HG02623 (cell line): Measurements from ENCODE around the gene TRPM3.

Experiments used
- ATAC-seq: cut with Tn5 transposase; IDR thresholded peaks from one replicate; pipeline ENCODE4 v1.9.1; 2021; ENCODE audit warnings: moderate library complexity; ENCODE audit not compliant: unreplicated experiment

The TRPM3 gene

GRCh38 chr9:70589571-70590314 is 531.7 kb downstream of the TRPM3 start:
- ATAC-seq = no peak

GRCh38 chr9:70588999-70589398 is 532.4 kb downstream of the TRPM3 start:
- ATAC-seq = no peak

- ATAC-seq = no peak
Measured at GRCh38 chr9:70588381-70588780, 533.0 kb downstream of the TRPM3 start.

GRCh38 chr9:70587201-70587600 is 534.2 kb downstream of the TRPM3 start:
- ATAC-seq = no peak

GRCh38 chr9:70586476-70586875 is 534.9 kb downstream of the TRPM3 start:
- ATAC-seq = no peak

GRCh38 chr9:70581955-70582350 is 539.5 kb downstream of the TRPM3 start:
- no peak for ATAC-seq

- no peak for ATAC-seq
Measured at GRCh38 chr9:70581214-70581954, 540.0 kb downstream of the TRPM3 start.

- ATAC-seq = no peak
Measured at GRCh38 chr9:70580606-70581195, 540.7 kb downstream of the TRPM3 start.

- ATAC-seq = no peak
Measured at GRCh38 chr9:70579686-70580085, 541.7 kb downstream of the TRPM3 start.

- ATAC-seq = no peak
Measured at GRCh38 chr9:70578720-70579119, 542.7 kb downstream of the TRPM3 start.

- no peak for ATAC-seq
Measured at GRCh38 chr9:70577671-70578070, 543.8 kb downstream of the TRPM3 start.

- no peak for ATAC-seq
Measured at GRCh38 chr9:70576116-70576515, 545.3 kb downstream of the TRPM3 start.

GRCh38 chr9:70574151-70574837 is 547.1 kb downstream of the TRPM3 start:
- no peak for ATAC-seq

GRCh38 chr9:70573308-70573707 is 548.1 kb downstream of the TRPM3 start:
- no peak for ATAC-seq

GRCh38 chr9:70571258-70571657 is 550.2 kb downstream of the TRPM3 start:
- ATAC-seq = no peak

- ATAC-seq = no peak
Measured at GRCh38 chr9:70569791-70570190, 551.6 kb downstream of the TRPM3 start.

GRCh38 chr9:70569070-70569772 is 552.2 kb downstream of the TRPM3 start:
- no peak for ATAC-seq

GRCh38 chr9:70567511-70567910 is 553.9 kb downstream of the TRPM3 start:
- no peak for ATAC-seq

GRCh38 chr9:70566751-70567150 is 554.7 kb downstream of the TRPM3 start:
- no peak for ATAC-seq

GRCh38 chr9:70566066-70566465 is 555.4 kb downstream of the TRPM3 start:
- no peak for ATAC-seq
